GM18520 (cell line): ENCODE data around the gene LZTR1.

Experiments
- ATAC-seq: cut with Tn5 transposase; IDR thresholded peaks from one replicate; pipeline ENCODE4 v1.9.1; 2021; ENCODE audit not compliant: unreplicated experiment

The LZTR1 gene

DNA sequence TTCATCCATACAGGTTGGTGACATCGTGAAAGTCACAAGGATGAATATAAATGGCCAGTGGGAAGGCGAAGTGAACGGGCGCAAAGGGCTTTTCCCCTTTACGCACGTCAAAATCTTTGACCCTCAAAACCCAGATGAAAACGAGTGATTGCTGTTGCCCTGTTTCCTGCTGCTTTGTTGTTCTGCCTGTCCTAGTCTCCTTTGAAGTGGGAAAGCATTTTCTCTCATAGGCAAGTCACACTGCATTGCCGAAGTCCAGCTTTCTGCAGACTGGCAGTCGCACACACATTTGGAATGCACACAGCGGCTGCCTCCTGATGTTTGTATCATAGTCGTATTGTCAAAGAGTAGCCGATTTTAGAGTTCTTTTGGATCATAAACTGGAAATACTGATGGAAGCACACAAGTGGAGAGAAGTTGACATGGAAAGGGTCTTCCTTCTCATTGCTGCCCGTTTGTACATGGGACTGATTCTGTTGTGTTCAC is 32.4 kb upstream of the LZTR1 start:
- no peak for ATAC-seq

DNA sequence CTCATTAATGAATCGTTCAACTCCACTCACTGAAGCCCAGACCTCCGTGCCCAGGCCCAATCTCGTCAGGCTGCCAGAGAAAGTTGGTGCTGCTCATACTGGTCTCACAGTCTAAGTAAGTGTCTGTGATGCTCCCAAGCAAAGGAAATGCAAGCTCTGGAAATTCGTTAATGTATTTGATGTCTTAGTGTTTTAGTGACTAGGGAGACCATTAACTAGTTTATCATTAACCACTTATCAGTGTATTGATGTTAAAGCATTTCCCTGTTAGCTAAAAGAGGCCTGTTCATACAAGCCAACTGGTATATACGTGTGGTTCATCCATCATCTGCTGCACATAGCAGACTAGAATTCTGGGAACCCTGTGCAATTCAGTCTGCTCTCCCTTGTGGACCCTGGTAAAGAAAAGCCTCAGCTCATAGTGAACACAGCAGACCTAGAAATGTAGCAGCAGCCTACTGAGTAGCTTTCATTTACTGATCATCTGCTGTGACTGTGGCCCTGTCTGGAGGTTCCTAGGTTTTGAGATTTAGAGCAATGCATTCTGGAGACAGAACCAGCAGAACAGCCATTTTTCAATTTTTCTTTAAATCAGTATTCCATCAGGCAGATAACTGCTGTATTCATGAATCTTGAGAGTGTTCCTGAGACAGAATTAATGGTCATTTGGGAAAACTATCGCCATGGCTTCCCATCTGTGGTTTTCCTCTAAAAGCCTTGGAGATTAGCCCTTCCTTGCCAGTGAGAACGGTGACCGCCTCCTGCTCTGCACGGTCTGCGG is 30.8 kb upstream of the LZTR1 start:
- no peak for ATAC-seq

DNA sequence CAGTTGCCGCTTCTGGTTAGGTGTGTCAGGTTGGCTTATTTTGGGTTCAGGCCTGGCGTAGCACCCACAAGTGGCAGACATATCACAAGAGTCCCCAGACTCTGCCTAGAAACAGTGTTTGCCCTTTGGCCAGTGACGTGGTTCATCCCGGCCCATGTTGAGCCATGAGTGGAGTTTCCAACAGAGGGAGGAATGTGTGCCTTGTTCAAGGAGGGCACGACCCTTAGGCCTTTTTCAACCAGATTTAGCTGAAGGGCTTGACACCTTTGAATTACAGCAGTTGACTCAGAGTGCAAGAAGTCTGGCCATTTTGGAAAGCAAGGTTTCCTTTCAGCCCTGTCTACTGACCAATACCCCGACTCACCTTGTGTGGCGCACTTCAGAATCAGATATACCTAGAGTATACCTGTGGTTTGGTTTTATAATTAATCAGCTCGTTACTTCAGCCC is 30.1 kb upstream of the LZTR1 start:
- ATAC-seq: no peak

DNA sequence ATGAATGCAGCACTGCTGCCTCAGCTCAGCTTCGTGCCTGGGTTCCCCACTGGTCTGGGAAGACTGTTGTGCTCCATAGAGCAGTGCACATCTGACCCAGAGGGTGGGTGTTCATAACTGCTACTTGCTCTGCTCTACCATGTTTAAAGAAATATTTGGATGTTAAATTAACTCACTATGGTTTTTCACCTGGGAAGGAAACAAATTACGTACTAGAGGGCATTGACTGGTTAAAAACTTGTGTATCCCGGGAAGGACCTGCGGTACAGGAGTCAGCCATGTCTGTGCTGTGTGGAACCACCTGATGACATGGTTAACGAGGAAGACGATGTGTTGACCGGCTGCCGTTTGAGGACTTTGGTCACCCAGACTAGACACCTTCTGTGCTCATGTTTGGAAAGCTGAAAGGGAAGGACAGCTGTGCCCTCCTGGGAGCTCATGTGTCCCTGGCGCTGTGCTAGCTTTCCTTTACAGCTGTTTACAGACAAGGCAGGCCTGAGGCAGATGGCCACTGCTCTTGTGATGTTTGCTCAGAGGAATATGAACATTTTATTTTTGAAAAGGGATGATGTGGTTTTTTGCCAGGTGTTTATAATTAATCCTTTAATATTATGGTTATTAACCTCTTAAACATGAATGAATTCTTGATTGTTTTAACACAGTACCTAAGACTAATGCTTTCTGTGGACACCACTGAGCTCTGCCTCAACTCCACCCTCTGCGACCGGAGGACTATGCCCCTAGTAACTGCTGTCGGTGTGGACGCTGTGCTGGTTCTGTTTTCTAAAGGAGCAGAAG is 29.4 kb upstream of the LZTR1 start:
- no peak for ATAC-seq

DNA sequence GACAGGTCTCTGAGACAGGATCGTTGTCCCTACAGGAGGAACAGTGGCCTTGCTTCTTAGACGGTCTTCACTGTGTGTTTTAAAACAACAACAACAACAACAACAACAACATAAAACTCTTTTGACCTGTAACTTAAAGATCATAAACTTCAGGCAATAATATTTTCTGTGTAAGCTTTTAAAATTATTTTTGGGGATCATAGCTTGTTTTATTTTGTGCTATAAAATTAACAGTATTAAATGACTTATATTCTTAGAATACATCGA is 28.8 kb upstream of the LZTR1 start:
- ATAC-seq: no peak

DNA sequence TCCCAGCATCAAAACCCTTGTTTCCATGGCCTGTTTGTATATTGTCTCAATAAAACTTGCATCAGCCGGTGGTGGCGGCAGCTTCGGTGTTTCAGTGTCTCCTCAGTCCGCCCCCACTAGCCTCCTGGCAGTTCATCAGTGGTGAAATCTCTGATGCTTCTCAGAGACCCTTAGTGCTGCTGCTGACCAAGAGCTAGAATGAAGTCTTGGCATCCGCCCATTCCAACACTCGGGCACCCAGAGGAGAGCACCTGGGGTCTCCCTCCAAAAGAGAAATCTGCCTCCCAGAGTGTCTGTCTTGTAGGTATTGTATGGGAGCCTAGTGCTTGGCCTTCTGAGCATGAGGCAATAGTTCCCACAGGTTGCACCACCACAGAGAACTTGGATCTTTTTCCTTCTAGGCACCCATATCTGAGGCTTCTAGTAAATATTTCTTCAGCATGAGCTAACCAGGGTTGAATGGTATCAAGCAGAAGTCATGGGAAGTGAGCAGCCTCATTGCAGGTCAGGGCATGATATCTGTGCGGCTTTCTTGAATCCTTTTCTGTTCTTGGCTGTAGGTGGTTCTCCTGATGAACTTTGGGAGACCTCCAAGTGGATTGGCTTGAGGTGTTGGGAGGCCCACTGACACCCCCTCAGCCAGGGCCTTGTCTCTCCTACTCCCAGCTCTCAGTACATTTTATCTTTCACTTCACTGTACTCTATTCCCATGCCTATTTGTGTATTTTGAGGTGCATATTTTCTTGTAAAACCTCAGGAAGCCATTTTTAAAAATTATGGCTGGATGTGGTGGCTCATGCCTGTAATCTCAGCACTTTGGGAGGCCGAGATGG is 28.2 kb upstream of the LZTR1 start:
- ATAC-seq: no peak

DNA sequence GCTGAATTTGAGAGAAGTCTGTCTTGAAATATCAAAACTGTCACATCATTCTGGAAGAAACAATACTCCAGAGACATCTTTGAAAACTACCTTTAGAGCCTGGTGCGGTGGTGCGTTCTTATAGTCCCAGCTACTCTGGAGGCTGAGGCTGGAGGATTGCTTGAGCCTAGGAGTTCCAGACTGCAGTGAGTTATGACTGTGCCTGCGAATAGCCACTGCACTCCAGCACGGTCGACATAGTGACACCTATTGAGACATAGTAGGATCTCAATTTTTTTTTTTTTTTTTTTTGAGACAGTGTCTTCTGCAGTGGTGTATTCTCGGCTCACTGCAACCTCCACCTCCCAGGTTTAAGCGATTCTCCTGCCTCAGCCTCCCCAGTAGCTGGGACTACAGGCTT is 26.5 kb upstream of the LZTR1 start:
- ATAC-seq: no peak

DNA sequence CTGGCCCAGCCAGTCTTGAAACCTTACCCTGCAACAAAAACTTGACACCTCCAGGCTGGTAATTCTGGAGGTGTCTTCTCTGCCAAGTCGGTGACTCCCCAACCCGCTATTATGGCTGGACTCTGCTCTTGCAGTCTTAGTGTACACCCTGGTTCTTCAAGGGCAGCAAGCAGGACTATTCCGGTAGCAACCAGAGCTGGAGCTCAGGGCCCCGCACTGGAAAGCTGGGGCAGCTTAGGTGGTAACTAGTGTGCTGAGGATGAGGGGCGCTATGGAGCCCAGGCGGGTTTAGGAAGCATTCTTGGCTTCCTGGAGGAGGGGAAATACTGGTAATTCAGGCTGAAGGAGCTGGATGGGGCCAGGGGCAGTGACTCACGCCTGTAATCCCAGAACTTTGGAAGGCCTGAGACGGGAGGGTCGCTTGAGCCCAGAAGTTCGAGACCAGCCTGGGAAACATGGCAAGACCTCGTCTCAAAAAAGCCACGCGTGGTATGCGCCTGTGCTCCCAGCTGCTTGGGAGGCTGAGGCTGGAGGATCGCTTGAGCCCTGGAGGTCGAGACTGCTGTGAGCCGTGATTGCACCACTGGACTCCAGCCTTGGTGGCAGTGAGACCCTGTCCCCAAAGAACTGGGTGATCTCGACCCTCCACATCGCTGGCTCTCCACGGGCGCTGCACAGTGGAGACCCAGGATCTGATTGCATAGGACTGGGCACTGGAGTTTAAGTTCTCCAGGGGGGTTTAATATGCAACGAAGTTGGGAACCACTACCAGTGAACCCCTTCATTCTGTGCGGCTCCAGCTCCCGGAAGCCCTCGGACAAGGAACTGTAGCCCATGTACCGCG is 25.6 kb upstream of the LZTR1 start:
- no peak for ATAC-seq

DNA sequence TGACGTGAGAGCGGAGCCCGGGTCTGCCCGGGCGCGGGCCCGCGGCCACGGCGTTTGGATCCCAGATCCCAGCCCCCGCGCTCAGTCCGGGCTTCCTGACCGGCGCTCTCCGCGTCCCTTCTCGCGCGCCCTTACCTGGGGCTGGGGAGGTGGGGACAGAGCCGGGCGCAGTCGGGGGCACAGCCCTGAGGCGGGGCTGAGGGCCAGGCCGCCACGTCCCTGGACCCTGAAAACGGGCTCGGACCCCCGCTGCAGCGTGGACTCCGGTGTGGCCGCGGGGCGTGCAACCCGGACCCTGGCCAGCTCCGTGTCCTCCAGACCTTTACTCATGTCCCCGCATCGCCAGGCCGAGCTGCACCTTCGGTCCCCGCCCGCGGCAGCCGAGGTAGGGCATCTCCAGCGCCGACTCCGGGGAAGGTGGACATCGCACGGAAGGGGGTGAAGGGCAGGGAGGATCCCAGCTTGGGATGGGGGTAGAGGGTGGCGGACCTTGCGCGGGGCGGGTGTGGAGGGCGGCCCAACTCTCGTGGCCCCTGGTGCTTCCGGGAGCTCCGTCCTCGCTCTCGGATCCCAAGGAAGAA is 24.9 kb upstream of the LZTR1 start:
- no peak for ATAC-seq

DNA sequence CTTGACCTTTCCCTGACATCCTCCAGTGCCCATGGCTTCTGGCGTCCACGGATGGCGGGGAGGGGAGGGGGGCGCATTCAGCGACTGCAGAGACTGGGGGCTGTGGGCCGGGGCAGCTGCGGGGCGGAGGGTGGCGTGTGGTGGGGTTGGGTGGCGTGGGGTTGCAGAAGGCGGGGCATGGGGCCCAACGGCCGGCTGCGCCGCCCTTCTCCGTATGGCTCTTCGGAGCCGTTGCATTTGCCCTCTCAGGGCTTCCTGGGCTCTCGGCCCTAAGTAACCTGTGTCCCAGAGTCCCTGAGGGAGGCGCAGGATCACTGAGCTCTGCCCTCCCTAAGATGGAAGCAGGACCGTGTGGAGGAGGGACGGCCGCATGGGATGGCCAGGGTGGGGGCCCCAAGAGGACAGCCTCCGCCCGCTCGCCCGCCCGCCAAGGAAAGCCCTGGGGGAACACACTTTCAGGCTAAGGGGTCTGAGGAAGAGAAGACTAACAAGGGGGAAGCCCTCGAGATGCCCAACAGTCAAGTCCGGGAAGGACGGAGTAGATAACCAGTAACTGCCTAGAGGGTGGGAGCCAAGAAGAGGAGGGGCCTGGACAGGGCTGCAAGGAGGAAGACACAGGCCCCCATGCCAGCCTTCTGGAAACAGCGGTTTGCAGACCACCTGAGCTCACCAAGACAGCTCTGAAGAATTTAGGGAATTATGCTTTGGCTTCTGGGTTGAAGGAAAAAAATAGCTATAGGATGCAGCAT is 24.2 kb upstream of the LZTR1 start:
- no peak for ATAC-seq

DNA sequence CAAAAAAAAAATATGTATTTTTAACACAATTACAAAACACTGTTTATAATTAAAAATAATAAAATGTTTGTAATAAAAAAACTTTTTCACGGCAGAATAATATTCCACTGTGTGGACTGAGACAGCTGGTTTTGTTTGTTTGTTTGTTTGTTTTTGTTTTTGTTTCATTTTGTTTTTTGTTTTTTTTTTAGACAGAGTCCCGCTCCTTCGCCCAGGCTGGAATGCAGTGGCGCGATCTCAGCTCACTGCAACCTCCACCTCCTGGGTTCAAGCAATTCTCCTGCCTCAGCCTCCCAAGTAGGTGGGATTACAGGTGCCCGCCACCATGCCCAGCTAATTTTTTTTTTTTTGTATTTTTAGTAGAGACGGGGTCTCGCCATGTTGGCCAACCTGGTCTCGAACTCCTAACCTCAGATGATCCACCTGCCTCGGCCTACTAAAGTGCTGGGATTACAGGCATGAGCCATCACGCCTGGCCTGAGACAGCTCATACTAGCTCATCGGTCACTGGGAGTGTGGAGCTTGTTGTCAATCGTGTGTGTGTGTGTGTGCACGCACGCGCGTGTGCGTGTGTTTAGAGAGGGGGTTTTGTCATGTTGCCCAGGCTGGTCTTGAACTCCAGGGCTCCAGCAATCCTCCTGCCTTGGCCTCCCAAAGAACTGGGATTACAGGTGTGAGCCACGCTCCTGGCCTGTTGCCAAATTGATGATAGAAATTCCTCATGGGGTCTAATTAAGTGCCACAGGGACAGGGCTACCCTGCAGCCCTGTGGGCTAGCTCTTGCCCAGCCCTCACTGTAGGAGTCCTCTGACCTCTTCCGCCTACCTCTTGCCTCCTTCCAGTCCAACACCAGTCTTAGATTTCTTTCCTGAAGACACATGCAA is 22.3 kb upstream of the LZTR1 start:
- no peak for ATAC-seq

DNA sequence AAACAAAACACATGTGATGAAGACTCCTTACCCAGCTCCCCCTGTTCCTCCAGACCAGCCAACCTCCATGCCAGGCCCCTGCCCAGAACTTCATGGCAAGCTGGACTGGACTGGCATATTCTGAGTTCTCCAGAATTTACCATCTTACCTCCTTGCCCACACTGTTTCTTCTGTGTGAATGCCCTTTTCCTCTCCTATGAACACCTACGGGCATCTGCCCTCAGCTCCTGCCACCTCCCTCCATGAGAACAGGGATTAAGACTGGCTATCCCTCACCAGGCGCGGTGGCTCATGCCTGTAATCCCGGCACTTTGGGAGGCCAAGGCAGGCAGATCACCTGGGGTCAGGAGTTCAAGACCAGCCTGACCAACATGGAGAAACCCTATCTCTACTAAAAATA is 21.5 kb upstream of the LZTR1 start:
- no peak for ATAC-seq

DNA sequence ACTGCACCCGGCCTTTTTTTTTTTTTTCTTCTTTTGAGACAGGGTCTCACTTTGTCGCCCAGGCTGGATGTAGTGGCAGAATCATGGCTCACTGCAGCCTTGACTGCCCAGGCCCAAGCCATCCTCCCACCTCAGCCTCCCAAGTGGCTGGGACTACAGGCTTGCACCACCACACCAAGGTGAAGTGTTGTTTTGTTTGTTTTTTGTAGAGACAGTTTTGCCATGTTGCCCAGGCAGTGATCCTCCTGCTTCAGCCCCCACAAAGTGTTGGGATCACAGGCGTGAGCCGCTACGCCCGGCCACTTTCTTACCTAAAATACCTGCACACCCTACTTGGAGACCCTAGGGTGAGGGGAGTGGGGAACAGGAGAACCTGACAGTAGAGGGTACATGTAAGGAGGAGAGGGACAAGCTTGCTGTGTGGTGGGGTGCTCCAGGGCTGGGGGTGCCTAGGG is 19.6 kb upstream of the LZTR1 start:
- ATAC-seq: no peak

DNA sequence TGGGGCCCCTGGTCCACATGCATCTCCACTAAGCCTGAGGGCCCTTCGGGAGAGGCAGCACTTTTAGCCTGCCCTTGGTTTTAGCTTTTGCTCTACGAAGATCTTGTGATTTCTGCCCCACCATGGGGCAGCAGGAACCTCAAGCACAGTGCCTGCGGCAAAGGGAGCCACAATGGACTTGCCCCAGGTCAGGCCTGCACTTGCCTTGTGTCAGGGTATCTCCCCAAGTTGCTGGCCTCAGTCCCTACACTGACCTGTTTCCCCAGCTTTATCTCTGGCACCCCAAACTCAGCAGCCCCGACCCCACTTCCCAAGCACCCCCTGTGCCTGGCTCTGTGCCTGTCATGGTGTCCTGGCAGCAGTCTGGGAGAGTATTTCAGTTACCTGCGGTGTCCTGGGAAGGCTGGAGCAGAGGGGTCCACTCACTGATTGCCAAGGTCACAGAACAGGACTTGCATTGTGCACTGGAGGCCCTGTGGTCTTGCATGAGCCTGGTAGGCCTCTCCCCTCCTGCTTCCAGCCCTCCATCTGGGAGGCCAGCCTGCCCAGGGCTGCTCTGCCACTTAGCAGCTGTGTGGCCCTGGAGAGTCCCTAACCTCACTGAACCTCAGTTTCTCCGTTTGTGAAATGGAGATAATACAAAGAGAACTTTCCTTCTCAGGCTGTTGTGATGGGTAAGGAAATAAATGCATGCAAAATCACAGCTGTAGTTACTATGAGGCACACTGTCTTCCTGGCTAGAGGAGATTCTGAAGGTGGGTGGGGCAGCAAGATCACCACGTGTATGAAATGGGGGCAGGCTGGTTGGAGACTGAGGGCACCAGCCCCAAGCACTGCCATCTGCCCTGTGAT is 18.7 kb upstream of the LZTR1 start:
- ATAC-seq: no peak

DNA sequence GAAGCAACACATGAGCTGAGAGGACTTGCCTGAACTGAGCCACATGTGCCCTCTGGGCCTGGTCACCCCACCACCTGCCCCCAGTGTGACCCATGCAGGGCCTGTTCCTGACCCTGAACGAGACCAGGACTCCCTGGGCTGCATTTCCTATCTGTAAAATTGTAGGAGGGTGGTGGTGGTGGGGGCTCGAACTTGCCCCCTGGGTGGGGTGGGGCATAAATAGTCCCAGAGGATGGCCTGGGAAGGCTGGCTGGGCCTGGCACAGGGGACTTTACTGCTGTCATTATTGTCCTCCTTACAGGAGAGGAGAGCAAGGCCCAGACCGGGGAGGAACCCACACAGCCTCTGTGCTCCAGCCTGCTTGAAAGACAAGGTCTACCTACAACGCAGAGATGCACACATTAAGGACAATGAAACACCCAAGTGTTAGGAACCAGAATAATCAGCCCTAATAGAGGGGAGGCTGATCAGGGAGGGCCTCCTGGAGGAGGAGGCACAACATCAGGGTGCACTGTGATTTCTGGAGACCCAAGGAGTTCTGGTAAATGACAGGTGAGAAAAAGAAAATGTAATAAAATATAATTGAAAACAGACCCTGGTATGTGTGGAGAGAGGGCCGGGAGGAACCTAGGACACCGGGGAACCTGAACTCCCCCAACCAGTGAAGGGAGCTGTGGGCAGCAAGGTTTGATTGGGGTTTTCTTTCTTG is 17.9 kb upstream of the LZTR1 start:
- ATAC-seq: no peak

DNA sequence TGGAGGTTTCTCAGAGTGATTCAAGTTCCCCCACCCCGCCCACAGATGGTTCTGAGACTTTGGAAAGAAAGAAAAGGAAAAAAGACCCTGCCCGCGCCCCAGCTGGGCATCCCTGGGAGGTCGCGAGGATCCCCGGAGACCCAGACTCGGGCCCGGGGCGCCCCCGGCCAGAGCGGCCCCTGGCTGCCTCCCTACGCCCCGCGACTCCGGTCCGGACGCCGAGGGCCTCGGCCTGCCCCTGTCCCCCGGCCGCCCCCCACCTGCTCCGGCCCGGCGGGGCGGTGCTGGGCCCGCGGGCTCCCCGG is 17.3 kb upstream of the LZTR1 start:
- ATAC-seq: no peak
